Stomach (tissue), 4 donors: ENCODE data around the gene C3orf20.

Source experiments
- POLR2A ChIP-seq, 4 donors: fragments of 450-650 bp; IDR thresholded peaks; one replicate each; pipeline ENCODE4 v1.6.1; 2016; ENCODE audit warnings: antibody characterized with exemption in 4 of 4, control low read depth in 2 of 4, mild to moderate bottlenecking in 1 of 4, moderate library complexity in 1 of 4
- TF ChIP-seq, protein P1 (sequence below), 7 experiments: fragments of 450-650 bp in 4 of 7; fragments of 200-600 bp in 3 of 7; sonication (generic) in 3 of 7; IDR thresholded peaks; one replicate each; pipeline ENCODE4 v1.5.1; 2016 to 2019; ENCODE audit warnings: antibody characterized with exemption in 7 of 7, control low read depth in 2 of 7, mild to moderate bottlenecking in 1 of 7

DNA sequence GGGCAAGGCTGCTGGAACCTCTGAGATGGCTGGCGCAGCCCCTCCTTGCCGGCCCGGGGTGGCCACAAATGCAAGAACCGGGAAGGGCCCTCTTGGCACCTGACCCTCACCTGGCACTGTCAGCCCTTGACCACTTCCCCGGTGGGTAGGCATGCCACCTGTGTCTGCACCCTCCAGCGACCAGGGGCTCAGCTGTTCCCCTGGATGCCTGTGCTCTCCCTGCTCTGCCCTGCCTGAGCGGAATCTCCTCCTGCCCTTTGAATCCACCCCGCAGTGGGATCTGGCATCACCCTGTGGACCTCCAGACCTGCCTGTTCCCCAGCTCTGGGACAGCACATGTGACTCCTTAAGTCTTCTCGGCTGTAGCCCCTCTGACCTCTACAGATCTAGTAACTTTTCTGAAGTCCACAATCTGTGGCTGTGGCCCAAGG is 117.8 kb downstream of the C3orf20 start:
- TF ChIP-seq, protein P1, sequence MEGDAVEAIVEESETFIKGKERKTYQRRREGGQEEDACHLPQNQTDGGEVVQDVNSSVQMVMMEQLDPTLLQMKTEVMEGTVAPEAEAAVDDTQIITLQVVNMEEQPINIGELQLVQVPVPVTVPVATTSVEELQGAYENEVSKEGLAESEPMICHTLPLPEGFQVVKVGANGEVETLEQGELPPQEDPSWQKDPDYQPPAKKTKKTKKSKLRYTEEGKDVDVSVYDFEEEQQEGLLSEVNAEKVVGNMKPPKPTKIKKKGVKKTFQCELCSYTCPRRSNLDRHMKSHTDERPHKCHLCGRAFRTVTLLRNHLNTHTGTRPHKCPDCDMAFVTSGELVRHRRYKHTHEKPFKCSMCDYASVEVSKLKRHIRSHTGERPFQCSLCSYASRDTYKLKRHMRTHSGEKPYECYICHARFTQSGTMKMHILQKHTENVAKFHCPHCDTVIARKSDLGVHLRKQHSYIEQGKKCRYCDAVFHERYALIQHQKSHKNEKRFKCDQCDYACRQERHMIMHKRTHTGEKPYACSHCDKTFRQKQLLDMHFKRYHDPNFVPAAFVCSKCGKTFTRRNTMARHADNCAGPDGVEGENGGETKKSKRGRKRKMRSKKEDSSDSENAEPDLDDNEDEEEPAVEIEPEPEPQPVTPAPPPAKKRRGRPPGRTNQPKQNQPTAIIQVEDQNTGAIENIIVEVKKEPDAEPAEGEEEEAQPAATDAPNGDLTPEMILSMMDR (IDR thresholded peaks at IDR 0.05) = no peak
- TF ChIP-seq POLR2A (IDR thresholded peaks at IDR 0.05) = no peak
